Naive thymus-derived CD4-positive, alpha-beta T cell (primary cell): Measurements from ENCODE around the gene CDCA5. TPM values are rescaled to one million over a fixed set of nuclear protein-coding genes. Genes with fewer than 3 reads are reported as not detected.

Source experiments
- ATAC-seq: fragments of 150-1000 bp; cut with Tn5 transposase; 2 replicates; pipeline ENCODE4 v1.10.0; 2021; ENCODE audit warnings: mild to moderate bottlenecking, moderate library complexity
- CTCF ChIA-PET: fragments of 350-600 bp; sonication (Branson Sonifier 250); formaldehyde crosslinking; loops from one replicate; lab custom pipeline; 2021; ENCODE audit warnings: antibody characterized with exemption; lab: Charles Lee
- POLR2A ChIA-PET: fragments of 350-600 bp; sonication (Branson Sonifier 250); formaldehyde crosslinking; loops from one replicate; lab custom pipeline; 2021; ENCODE audit warnings: antibody characterized with exemption, inconsistent platforms; lab: Charles Lee
- DNase-seq, 9 donors: peaks; one replicate each; pipeline versions ENCODE4 v3.0.0 to v3.0.0-alpha.2; 2020 to 2022; ENCODE audit warnings: mixed read lengths in 1 of 9
- H3K27ac ChIP-seq: one replicate; pipeline ENCODE4 v1.7.0; 2013; ENCODE audit warnings: mild to moderate bottlenecking, low read depth, low read length, moderate library complexity
- H3K27me3 ChIP-seq, 2 donors: one replicate each; pipeline ENCODE4 v1.7.0; 2013; ENCODE audit warnings: low read length in 2 of 2, mild to moderate bottlenecking in 2 of 2, moderate library complexity in 2 of 2; ENCODE audit not compliant: control insufficient read depth in 2 of 2, insufficient read depth in 2 of 2
- H3K36me3 ChIP-seq, 3 experiments: 1 replicate in 2 of 3; 2 replicates in 1 of 3; pipeline ENCODE4 v1.7.0; 2013; ENCODE audit warnings: low read length in 3 of 3, mild to moderate bottlenecking in 3 of 3, moderate library complexity in 1 of 3; ENCODE audit not compliant: insufficient read depth in 3 of 3, control insufficient read depth in 2 of 3
- H3K4me1 ChIP-seq, 2 donors: one replicate each; pipeline ENCODE4 v1.7.0; 2013; ENCODE audit warnings: low read length in 2 of 2, mild to moderate bottlenecking in 2 of 2, moderate library complexity in 1 of 2; ENCODE audit not compliant: control insufficient read depth in 2 of 2, insufficient read depth in 2 of 2
- H3K4me3 ChIP-seq: 2 replicates; pipeline ENCODE4 v1.7.0; 2013; ENCODE audit warnings: mild to moderate bottlenecking, low read length
- H3K9me3 ChIP-seq, 3 experiments: 1 replicate in 2 of 3; 2 replicates in 1 of 3; pipeline ENCODE4 v1.7.0; 2013; ENCODE audit warnings: low read length in 3 of 3; ENCODE audit not compliant: control insufficient read depth in 2 of 3
- H3K27ac Mint-ChIP-seq, 9 donors: one replicate each; pipeline ENCODE4 v1.8.0; 2020 to 2022; ENCODE audit warnings: mixed read lengths in 9 of 9, mild to moderate bottlenecking in 8 of 9, moderate library complexity in 5 of 9, inconsistent platforms in 2 of 9
- H3K27me3 Mint-ChIP-seq, 5 donors: one replicate each; pipeline ENCODE4 v1.8.0; 2021 to 2022; ENCODE audit warnings: mixed read lengths in 5 of 5, mild to moderate bottlenecking in 1 of 5
- H3K36me3 Mint-ChIP-seq, 5 donors: one replicate each; pipeline ENCODE4 v1.8.0; 2020 to 2022; ENCODE audit warnings: mixed read lengths in 5 of 5, mild to moderate bottlenecking in 3 of 5, inconsistent platforms in 1 of 5
- H3K4me1 Mint-ChIP-seq, 7 donors: one replicate each; pipeline ENCODE4 v1.8.0; 2020 to 2022; ENCODE audit warnings: mixed read lengths in 7 of 7, mild to moderate bottlenecking in 3 of 7, inconsistent platforms in 1 of 7
- H3K4me3 Mint-ChIP-seq, 10 donors: one replicate each; pipeline ENCODE4 v1.8.0; 2020 to 2022; ENCODE audit warnings: mild to moderate bottlenecking in 10 of 10, mixed read lengths in 10 of 10, moderate library complexity in 6 of 10, inconsistent platforms in 2 of 10
- H3K9me3 Mint-ChIP-seq, 11 donors: one replicate each; pipeline ENCODE4 v1.8.0; 2020 to 2022; ENCODE audit warnings: mixed read lengths in 11 of 11, mild to moderate bottlenecking in 4 of 11, inconsistent platforms in 1 of 11, moderate library complexity in 1 of 11
- intact Hi-C, 2 donors: fragments of 100-400 bp; cut with micrococcal nuclease; formaldehyde crosslinking; loops; one replicate each; pipeline ENCODE4 v1.15.1; 2023
- polyA plus RNA-seq, 2 donors: library from polyadenylated mRNA; unstranded; fragments of 300-500 nt; fragmentation: Illumina TruSeq; gene quantifications; one replicate each; pipeline ENCODE4 v1.2.3, GENCODE V29; 2021
- total RNA-seq, 6 experiments: library from RNA in 5 of 6; stranded (reverse) in 5 of 6; gene quantifications; 1 replicate in 5 of 6; 2 replicates in 1 of 6; pipeline ENCODE4 v1.2.3 and lab custom pipeline; 2021 to 2026

Gene CDCA5
- total and polyA plus RNA-seq, 7 experiments from 2014 or later = 0.31 to 68.1 (median 0.73) TPM

GRCh38 chr11:65040847-65041622, 42.8 kb downstream of the CDCA5 start, which contains the start of gene SAC3D1:
SAC3D1 (plus strand) TSS chr11:65041210; CDS start chr11:65041293, 83 bp downstream.
- intact Hi-C loops = loop anchor here (1.0 to 5.0 kb wide), 12 partner anchors 14 to 220 kb away; partner anchors contain the start of genes CDCA5 (in 2 of the 2), PPP2R5B (in 2 of the 2), SNX15 (in 2 of the 2) and ZFPL1 (in 2 of the 2)
- H3K36me3 Mint-ChIP-seq = peaks cover 0 to 6% (median 5%) of the 10 kb centered on the region in 5 donors
- peak; percentile 74 to 94 (median 88) for DNase-seq

GRCh38 chr11:65040520-65040846, 43.4 kb downstream of the CDCA5 start:
- H3K27ac Mint-ChIP-seq = peak overlapping the region; percentile 69 to 95 (median 92)
- H3K27me3 Mint-ChIP-seq = no peaks in the 10 kb centered on the region
- intact Hi-C loops = loop anchor here (1.0 to 5.0 kb wide), 7 partner anchors 14 to 220 kb away; partner anchors contain the start of genes ATG2A (in 1 of the 2), CDCA5 (in 1 of the 2), FAU (in 1 of the 2) and MRPL49 (in 1 of the 2)
- peaks cover 0 to 9% of the 10 kb centered on the region in 2 donors for H3K4me1 ChIP-seq
- CTCF ChIA-PET = interaction anchor here (0.7 to 1.1 kb wide), 3 partner anchors 12 to 71 kb away, joined by 3 to 4 read pairs (median 3); partner anchors contain the start of gene TM7SF2
- POLR2A ChIA-PET = interaction anchor here (0.7 to 3.3 kb wide), 10 partner anchors 9 to 710 kb away, joined by 3 to 20 read pairs (median 4); partner anchors contain the start of genes ARL2, FAU, MRPL49 and RASGRP2
- no peak for ATAC-seq
- H3K27me3 ChIP-seq = no peaks in the 10 kb centered on the region
- H3K9me3 Mint-ChIP-seq = no peaks in the 10 kb centered on the region
- peaks cover 0 to 10% (median 5%) of the 10 kb centered on the region in 5 donors for H3K36me3 Mint-ChIP-seq
- peak overlapping the region; percentile 86 for H3K4me3 ChIP-seq
- DNase-seq = no peak
- H3K4me1 Mint-ChIP-seq = peaks cover 10 to 23% (median 18%) of the 10 kb centered on the region in 7 donors
- peaks cover 0 to 41% (median 0%) of the 10 kb centered on the region in 3 experiments for H3K36me3 ChIP-seq
- peak overlapping the region; percentile 78 for H3K27ac ChIP-seq
- H3K4me3 Mint-ChIP-seq = peak overlapping the region; percentile 90 to 96 (median 94)
- H3K9me3 ChIP-seq = no peaks in the 10 kb centered on the region

More at GRCh38 chr11:65040847-65041622, 42.8 kb downstream of the CDCA5 start, which contains the start of gene SAC3D1:
- POLR2A ChIA-PET = interaction anchor here (0.7 to 3.3 kb wide), 12 partner anchors 8 to 1537 kb away, joined by 3 to 20 read pairs (median 4); partner anchors contain the start of genes ARL2, FAU, MRPL49 and RASGRP2
- Histone ChIP-seq H3K27me3 (no peaks in the 10 kb centered on the region), H3K36me3 (peaks cover 0 to 40% (median 0%) of the 10 kb centered on the region in 3 experiments), H3K4me3 (peak within 1 kb of the TSS; percentile 86), H3K27ac (peak within 1 kb of the TSS; percentile 78), H3K4me1 (peaks cover 3 to 9% of the 10 kb centered on the region in 2 donors), H3K9me3 (no peaks in the 10 kb centered on the region)
- H3K27me3 Mint-ChIP-seq = no peaks in the 10 kb centered on the region
- peaks cover 11 to 25% (median 20%) of the 10 kb centered on the region in 7 donors for H3K4me1 Mint-ChIP-seq
- H3K9me3 Mint-ChIP-seq = no peaks in the 10 kb centered on the region
- CTCF ChIA-PET = interaction anchor here (0.8 to 1.2 kb wide), 3 partner anchors 13 to 34 kb away, joined by 3 to 6 read pairs (median 3); no protein-coding TSS in a partner anchor
- ATAC-seq = peak; percentile 95
- H3K27ac Mint-ChIP-seq = peak within 1 kb of the TSS; percentile 69 to 95 (median 92)
- peak within 1 kb of the TSS; percentile 90 to 96 (median 94) for H3K4me3 Mint-ChIP-seq

GRCh38 chr11:65036931-65037330, 46.9 kb downstream of the CDCA5 start:
- CTCF ChIA-PET = no interaction called here
- Histone ChIP-seq H3K4me1 (peaks cover 0 to 8% of the 10 kb centered on the region in 2 donors), H3K27me3 (no peaks in the 10 kb centered on the region), H3K9me3 (no peaks in the 10 kb centered on the region), H3K4me3 (no peak overlapping the region), H3K27ac (no peak overlapping the region), H3K36me3 (peaks cover 0 to 53% (median 0%) of the 10 kb centered on the region in 3 experiments)
- H3K36me3 Mint-ChIP-seq = peaks cover 0 to 5% (median 0%) of the 10 kb centered on the region in 5 donors
- H3K27me3 Mint-ChIP-seq = no peaks in the 10 kb centered on the region
- DNase-seq = no peak
- ATAC-seq = no peak
- no peak overlapping the region for H3K27ac Mint-ChIP-seq
- POLR2A ChIA-PET = interaction anchor here (2.4 kb wide), 1 partner anchor 8 kb away, joined by 9 read pairs; no protein-coding TSS in a partner anchor
- no peak overlapping the region for H3K4me3 Mint-ChIP-seq
- intact Hi-C loops = no loop called here
- H3K4me1 Mint-ChIP-seq = peaks cover 0 to 13% (median 7%) of the 10 kb centered on the region in 7 donors
- H3K9me3 Mint-ChIP-seq = no peaks in the 10 kb centered on the region

- intact Hi-C loops = no loop called here
- POLR2A ChIA-PET = interaction anchor here (1.2 to 1.4 kb wide), 2 partner anchors 21 to 99 kb away, joined by 3 to 4 read pairs; partner anchors contain the start of gene ARL2
- H3K9me3 ChIP-seq = no peaks in the 10 kb centered on the region
- Mint-ChIP-seq H3K27me3 (no peaks in the 10 kb centered on the region), H3K9me3 (no peaks in the 10 kb centered on the region), H3K4me1 (peaks cover 0 to 6% (median 3%) of the 10 kb centered on the region in 7 donors), H3K27ac (no peak overlapping the region), H3K4me3 (no peak overlapping the region), H3K36me3 (peaks cover 0 to 5% (median 0%) of the 10 kb centered on the region in 5 donors)
- no peak for DNase-seq
- H3K4me1 ChIP-seq = peaks cover 0 to 5% of the 10 kb centered on the region in 2 donors
- no peak overlapping the region for H3K27ac ChIP-seq
- H3K27me3 ChIP-seq = no peaks in the 10 kb centered on the region
- H3K36me3 ChIP-seq = peaks cover 0 to 55% (median 0%) of the 10 kb centered on the region in 3 experiments
- ATAC-seq = no peak
- CTCF ChIA-PET = interaction anchor here (0.8 kb wide), 1 partner anchor 22 kb away, joined by 3 read pairs; the partner anchor contains the start of gene ARL2
- H3K4me3 ChIP-seq = no peak overlapping the region
Observed at GRCh38 chr11:65035579-65035978, 48.3 kb downstream of the CDCA5 start.

- Mint-ChIP-seq H3K9me3 (no peaks in the 10 kb centered on the region), H3K27me3 (no peaks in the 10 kb centered on the region), H3K4me3 (no peak overlapping the region), H3K36me3 (peaks cover 0 to 5% (median 0%) of the 10 kb centered on the region in 5 donors), H3K4me1 (peaks cover 0 to 3% (median 0%) of the 10 kb centered on the region in 7 donors), H3K27ac (no peak overlapping the region)
- no peak overlapping the region for H3K4me3 ChIP-seq
- no peaks in the 10 kb centered on the region for H3K27me3 ChIP-seq
- ChIA-PET CTCF (interaction anchor here (0.9 kb wide), 1 partner anchor 20 kb away, joined by 3 read pairs; the partner anchor contains the start of gene ARL2), POLR2A (interaction anchor here (1.0 to 1.4 kb wide), 3 partner anchors 9 to 101 kb away, joined by 3 to 5 read pairs (median 4); no protein-coding TSS in a partner anchor)
- H3K9me3 ChIP-seq = no peaks in the 10 kb centered on the region
- no peak for DNase-seq
- intact Hi-C loops = no loop called here
- H3K36me3 ChIP-seq = peaks cover 0 to 55% (median 0%) of the 10 kb centered on the region in 3 experiments
- H3K27ac ChIP-seq = no peak overlapping the region
- no peak for ATAC-seq
- no peaks in the 10 kb centered on the region for H3K4me1 ChIP-seq
Observed at GRCh38 chr11:65034423-65034822, 49.4 kb downstream of the CDCA5 start.

- peaks cover 9% of the 10 kb centered on the region in 2 donors for H3K4me1 ChIP-seq
- H3K9me3 Mint-ChIP-seq = no peaks in the 10 kb centered on the region
- no peak overlapping the region for H3K4me3 Mint-ChIP-seq
- H3K36me3 Mint-ChIP-seq = peaks cover 0 to 5% (median 0%) of the 10 kb centered on the region in 5 donors
- POLR2A ChIA-PET = interaction anchor here (1.0 kb wide), 1 partner anchor 64 kb away, joined by 3 read pairs; no protein-coding TSS in a partner anchor
- H3K27ac Mint-ChIP-seq = no peak overlapping the region
- peaks cover 8 to 19% (median 14%) of the 10 kb centered on the region in 7 donors for H3K4me1 Mint-ChIP-seq
- no peaks in the 10 kb centered on the region for H3K9me3 ChIP-seq
- H3K36me3 ChIP-seq = peaks cover 0 to 40% (median 0%) of the 10 kb centered on the region in 3 experiments
- ATAC-seq (no peak), DNase-seq (no peak)
- H3K4me3 ChIP-seq = no peak overlapping the region
- CTCF ChIA-PET = no interaction called here
- intact Hi-C loops = no loop called here
- H3K27ac ChIP-seq = no peak overlapping the region
- H3K27me3 ChIP-seq = no peaks in the 10 kb centered on the region
- no peaks in the 10 kb centered on the region for H3K27me3 Mint-ChIP-seq
Observed at GRCh38 chr11:65032216-65032615, 51.6 kb downstream of the CDCA5 start.
